ENCODE results near the gene FAM151A. TPM values are rescaled to one million over a fixed set of nuclear protein-coding genes. Genes with fewer than 3 reads are reported as not detected.

FAM151A gene
- total RNA-seq, 1 donor from 2014 or later = not detected

- ATAC-seq (no peak), DNase-seq (no peak)
- H3K4me3 ChIP-seq = no peak overlapping the region
- H3K27me3 ChIP-seq (ENCODE audit: low read depth) = no peaks in the 10 kb centered on the region
- peaks cover 5% of the 10 kb centered on the region for H3K4me1 ChIP-seq
- no peak for TF ChIP-seq CTCF (IDR thresholded peaks at IDR 0.05)
- intact Hi-C loops (cut with DNase I) = no loop called here
- no peaks in the 10 kb centered on the region for H3K9me3 ChIP-seq
- H3K36me3 ChIP-seq = no peaks in the 10 kb centered on the region
- H3K27ac ChIP-seq = peak overlapping the region; percentile 74
These were observed 42.3 kb downstream of the FAM151A start for GRCh38 chr1:54580856-54581550.

- Histone ChIP-seq H3K27ac (no peak overlapping the region), H3K9me3 (no peaks in the 10 kb centered on the region), H3K4me3 (no peak overlapping the region), H3K4me1 (peaks cover 5% of the 10 kb centered on the region), H3K36me3 (no peaks in the 10 kb centered on the region), H3K27me3 (ENCODE audit: low read depth) (no peaks in the 10 kb centered on the region)
- DNase-seq (no peak), ATAC-seq (no peak)
- intact Hi-C loops (cut with DNase I) = no loop called here
- no peak for TF ChIP-seq CTCF (IDR thresholded peaks at IDR 0.05)
These were observed 44.0 kb downstream of the FAM151A start for GRCh38 chr1:54579337-54579781.

- Histone ChIP-seq H3K27me3 (ENCODE audit: low read depth) (no peaks in the 10 kb centered on the region), H3K4me1 (peaks cover 5% of the 10 kb centered on the region), H3K27ac (no peak overlapping the region), H3K9me3 (no peaks in the 10 kb centered on the region), H3K4me3 (no peak overlapping the region), H3K36me3 (no peaks in the 10 kb centered on the region)
- ATAC-seq (peak in 1 of 2 donors; percentile 34), DNase-seq (peak; percentile 86)
- TF ChIP-seq CTCF (IDR thresholded peaks at IDR 0.05) = no peak
- intact Hi-C loops (cut with DNase I) = no loop called here
These were observed 45.7 kb downstream of the FAM151A start for GRCh38 chr1:54577612-54578011.

GRCh38 chr1:54575605-54576290 lies 47.6 kb downstream of the FAM151A start:
- no peak for TF ChIP-seq CTCF (IDR thresholded peaks at IDR 0.05)
- H3K27me3 ChIP-seq (ENCODE audit: low read depth) = no peaks in the 10 kb centered on the region
- no peak overlapping the region for H3K4me3 ChIP-seq
- no peak overlapping the region for H3K27ac ChIP-seq
- peaks cover 12% of the 10 kb centered on the region for H3K4me1 ChIP-seq
- DNase-seq (no peak), ATAC-seq (no peak)
- no peaks in the 10 kb centered on the region for H3K9me3 ChIP-seq
- intact Hi-C loops (cut with DNase I) = no loop called here
- H3K36me3 ChIP-seq = no peaks in the 10 kb centered on the region

GRCh38 chr1:54575161-54575560 lies 48.2 kb downstream of the FAM151A start:
- no peak for TF ChIP-seq CTCF (IDR thresholded peaks at IDR 0.05)

More at GRCh38 chr1:54575161-54575560, 48.2 kb downstream of the FAM151A start:
- H3K27me3 ChIP-seq (ENCODE audit: low read depth) = no peaks in the 10 kb centered on the region
- H3K4me3 ChIP-seq = no peak overlapping the region
- ATAC-seq (no peak), DNase-seq (no peak)
- no peaks in the 10 kb centered on the region for H3K36me3 ChIP-seq
- peaks cover 12% of the 10 kb centered on the region for H3K4me1 ChIP-seq
- H3K27ac ChIP-seq = no peak overlapping the region
- intact Hi-C loops (cut with DNase I) = no loop called here
- H3K9me3 ChIP-seq = no peaks in the 10 kb centered on the region

Measured in lower lobe of right lung (tissue), 2 donors.